Hypothalamus (tissue), 51 donors: ENCODE measurements around the gene MBL2.

Experiments used
- DNase-seq, 51 donors: peaks; one replicate each; lab custom pipeline; 2025; lab: John Stamatoyannopoulos, UW

Gene MBL2

DNA sequence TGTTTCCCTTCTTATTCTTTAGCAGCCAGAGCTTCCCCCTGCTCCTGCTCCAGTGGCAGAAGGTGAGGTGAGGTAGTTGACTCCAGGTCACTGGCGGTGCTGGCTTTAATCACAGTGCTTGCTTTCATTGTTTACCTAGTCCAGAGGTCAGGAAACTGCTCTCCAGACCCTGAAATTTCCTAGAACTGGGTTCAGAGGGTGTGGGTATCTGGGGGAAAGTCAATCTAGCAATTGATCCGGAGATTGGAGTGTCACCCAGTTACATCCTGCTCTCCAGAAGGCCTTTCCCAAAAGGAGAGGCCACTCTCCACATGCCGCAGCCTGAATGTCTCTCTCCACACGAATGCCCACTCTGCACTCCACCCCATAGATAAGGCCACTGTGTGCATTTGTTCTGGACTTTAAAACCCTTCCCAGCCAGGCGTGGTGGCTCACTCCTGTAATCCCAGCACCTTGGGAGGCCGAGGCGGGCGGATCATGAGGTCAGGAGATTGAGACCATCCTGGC, 2.1 kb upstream of the MBL2 start:
- no peak for DNase-seq

DNA sequence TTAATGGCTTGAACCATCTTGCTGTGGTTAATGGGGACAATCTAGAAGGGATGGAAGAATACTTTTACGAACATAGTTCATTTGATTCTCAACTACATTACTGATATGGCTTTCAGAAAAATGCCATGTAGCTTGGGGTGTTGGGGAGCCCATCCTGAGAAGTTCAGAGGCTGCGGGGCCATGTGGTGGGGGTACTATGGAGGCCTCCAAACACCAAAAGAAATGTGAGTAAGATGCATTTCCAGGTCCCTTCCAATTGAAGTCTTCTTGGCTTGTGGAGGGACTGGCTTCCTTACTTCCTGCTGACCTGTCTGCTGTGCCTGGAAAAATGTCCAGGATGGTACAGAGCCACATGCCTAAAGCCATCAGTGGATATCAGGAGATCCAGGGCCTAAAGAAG, 1.6 kb upstream of the MBL2 start:
- no peak for DNase-seq

DNA sequence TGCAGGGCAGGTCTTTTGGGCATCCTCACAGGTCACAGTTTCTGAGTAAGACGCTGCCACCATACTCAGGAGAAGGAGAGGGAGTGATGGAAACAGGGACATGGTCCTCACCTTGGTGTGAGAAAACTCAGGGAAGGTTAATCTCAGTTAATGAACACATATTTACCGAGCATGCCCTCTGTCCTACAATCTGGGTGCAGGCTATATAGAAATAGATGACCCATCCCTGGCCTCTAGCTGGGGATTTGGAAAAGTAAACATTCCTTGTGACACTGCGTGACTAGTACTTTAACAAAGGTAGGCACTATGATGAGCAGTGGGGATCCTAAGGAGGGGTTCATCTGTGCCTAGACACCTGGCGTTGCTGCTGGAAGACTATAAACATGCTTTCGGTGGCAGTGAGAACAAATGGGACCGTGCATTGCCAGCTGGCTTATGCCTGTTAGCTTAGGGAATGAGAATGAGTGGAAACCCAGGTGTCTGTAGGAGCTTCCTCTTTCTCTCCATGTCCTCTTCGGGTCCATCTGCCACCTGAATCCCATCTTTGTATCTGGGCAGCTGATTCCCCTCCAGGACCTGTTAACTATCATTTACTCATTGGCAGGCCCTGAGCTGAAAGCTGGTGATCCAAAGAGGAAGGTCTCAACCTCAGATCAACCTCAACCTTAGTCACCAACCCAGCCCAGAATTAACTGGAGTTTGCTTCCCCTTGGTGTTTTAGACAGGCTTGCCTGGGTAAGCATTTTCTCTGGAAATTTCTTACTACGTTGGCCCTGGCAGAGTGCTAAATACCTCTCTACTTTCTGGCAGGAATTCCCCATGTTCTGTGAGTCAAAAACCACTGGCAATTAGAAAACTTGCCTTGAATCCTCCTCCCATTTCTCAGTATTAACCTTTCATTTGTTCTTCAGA, 794 bp downstream of the MBL2 start:
- DNase-seq: no peak

DNA sequence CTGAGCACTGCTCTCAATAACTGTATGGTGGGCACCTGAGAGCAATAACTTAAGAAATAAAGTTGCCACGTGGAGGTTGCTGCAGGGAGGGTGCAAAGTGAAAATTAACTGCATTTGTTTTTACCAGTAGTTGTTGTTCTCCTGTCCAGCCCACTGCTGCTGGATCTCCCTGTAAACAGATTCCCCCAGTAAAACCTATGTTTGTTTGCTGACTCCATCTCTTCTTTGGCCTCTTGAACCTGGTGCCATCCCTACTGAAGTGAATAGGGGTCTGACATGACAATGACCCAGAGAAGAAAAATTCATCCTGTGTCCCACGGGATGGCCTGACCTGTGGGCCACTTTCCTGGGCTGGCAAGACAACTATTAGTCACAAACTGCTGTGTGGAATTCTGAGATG, 1.7 kb downstream of the MBL2 start:
- DNase-seq: no peak

DNA sequence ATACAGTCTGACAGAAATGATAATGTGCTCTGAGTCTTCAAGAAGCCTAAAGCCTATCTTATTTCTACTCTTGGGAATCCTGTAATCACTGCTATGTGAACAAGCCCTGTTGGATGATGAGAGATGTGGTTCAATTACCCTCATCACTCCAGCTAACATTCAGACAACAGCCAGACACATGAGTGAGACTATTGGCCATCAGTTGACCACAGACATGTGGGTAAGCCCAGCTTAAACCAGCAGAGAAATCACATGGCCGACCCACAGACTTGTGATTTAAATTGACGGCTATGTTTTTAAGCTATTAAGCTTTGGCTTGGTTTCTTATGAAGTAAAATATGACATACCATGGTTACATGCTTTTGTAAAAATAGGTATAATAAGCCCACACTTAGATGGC, 2.6 kb downstream of the MBL2 start:
- DNase-seq: no peak

DNA sequence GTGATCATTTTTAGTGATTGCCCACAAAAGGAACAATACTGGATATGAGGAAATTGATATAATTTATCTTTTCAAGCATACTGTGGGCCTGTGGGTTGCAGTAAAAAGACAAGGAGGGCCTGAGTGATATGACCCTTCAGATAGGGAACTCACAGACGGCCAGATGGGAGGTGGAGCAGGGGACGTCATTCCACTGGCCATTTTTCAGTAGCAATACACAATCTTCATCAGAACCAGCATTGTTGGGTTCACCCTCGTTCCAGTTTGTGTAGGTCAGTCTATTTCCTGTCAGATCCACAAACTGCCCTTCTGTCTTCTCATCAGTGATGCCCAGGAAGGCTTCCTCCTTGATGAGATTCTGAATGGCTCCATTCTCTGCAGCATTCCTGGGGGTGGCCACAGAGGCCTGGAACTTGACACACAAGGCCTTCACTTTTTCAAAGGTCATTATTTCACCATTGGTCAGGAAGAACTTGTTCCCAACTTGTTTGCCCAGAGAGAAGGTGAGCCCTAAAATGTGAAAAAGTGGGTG, 4.5 kb downstream of the MBL2 start:
- no peak for DNase-seq

DNA sequence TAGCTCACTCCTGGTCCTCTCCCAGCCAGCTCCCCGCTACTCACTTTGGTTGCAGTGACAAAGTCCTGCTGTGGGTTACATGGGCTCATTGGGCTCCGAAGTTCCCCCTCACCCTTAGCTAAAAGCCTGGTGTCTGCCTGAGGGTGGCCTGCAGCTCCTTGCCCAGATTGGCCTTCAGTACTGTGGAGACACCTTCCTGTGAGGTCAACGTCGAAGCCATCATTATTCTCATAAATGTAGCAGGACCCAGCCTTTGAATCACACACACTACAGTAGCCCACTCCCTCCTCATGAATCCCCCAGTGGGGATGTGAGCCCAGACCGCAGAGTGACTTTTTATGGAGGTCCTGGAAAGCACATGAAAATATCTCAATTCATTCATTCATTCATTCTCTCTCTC, 10.5 kb downstream of the MBL2 start:
- no peak for DNase-seq

DNA sequence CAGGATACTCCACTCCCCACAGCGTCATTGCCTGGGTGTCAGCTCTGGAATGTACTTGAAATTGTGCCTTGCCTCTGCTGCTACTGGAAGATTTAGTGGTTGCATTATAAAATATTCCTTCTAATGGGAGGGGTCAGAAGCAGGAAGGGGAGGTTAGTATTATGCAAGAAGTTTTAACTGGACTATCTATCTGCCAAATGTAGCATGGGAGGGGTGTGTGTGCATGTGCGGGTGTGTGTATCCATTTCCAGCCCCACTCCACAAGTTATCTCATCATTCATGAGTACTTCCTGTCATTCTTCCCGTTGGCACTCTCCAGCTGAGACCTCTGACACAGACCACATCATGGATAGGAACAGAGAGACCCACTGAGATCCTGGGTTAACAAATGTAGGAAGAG, 13.4 kb downstream of the MBL2 start:
- no peak for DNase-seq

DNA sequence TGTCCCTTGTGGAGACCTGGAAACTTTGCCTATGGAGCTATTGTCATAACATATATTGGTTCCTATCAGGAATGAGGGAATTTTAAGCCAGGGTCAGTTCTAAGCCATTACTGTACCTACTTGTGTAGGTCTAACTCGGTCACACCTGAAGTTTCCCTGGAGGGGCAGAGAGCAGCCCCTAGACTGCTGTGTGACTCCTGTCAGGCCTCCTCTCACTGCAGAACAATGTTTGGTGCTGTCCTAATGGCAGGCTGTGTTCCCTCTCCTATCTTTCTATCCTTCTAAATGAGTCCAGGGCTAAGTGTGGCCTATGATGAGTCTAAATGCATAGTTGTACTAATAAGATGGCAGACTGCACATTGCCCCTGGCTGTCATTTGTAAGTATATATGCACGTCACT, 14.2 kb downstream of the MBL2 start:
- no peak for DNase-seq

DNA sequence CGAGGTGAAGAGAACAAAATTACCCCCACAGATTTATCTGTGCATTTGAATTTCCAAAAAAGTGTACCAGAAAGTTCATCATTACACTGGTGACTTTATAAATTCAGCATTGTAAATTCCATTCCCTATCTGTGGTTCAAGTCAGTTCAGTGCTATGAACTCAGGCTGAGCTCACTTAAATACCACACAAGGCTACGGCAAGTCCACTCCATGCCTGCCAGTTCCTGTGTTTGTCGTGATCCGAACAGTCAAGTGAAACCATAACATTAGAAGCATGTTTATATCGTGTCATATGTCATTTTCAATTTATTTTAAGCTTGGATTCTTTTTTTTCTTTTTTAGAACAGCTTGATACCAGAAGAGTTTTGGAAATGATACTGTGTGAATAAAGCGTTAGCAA, 14.8 kb downstream of the MBL2 start:
- no peak for DNase-seq

DNA sequence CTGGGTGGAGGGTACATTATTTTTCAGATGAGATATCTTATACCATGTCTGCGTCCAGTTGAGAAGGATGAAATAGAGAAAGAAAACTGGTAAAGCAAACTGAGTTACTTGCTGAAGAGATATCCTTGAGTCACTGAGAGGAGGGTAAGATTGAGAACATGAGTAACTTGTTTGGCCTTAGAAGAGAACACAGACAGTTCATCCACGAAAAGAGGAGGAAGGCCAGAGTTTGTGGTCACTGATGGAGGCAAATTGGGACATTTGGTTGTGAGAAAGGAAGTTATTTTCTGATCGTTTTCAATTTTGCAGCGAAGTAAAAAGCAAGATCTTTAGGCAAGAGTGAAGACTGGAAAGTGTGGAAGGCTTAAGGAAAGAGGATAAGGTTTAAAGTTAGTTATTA, 15.6 kb downstream of the MBL2 start:
- DNase-seq: no peak

DNA sequence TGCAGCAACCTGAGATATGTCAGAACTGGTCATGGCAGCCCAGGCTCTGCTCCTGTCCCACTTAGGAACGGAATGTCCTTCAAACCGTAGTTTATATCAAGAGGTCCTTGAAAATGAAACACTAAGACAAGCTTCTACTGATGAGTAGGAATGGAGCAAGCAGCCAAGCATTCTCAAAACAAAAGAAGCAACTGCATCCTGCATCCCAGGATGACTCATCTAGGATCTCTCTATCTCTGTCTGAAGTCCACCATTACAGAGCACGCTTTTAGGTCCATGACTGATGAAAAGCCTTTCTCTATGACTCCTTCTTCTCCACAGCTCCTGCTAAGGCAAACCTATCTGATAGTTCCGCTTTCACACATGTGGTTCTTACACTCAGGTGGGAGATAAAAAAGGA, 16.3 kb downstream of the MBL2 start:
- DNase-seq: no peak

DNA sequence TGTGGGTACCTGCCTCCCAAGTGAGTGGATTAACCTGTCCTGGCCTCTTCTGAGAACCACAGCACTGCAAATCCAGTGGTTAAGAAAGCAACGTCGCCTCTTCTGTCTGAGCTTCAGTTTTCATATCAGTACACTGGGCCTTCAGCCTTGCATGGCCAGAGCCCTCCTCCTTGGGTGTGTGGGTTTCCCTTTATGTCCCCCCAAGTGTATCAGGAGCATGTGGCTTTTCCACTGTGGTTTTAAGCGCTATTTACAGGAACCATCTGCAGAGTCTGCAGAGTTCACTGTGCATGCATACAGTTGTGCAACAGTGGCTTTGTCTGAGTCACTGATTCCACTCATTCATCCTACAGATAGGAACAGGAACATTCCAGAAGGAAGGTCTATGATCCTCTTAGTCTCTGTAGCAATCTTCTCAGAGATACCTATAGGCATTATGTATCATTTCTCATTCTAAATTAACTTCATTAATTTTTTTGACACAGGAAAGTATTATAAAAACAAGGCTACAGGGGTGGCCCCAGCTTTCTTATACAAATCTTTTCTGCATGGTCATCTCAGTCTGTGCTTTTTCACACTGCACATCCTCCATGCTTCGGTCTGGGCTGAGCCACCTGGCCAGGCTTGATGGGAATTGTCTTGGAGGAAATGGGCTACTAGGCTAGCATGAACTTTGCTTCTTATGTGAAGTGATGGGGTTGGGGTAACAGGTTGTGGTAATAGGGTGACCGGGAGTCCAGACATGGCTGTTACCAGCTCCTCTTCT, 17.1 kb downstream of the MBL2 start:
- DNase-seq: peak in 16 of 51 donors; percentile 4 to 35 (median 10)

DNA sequence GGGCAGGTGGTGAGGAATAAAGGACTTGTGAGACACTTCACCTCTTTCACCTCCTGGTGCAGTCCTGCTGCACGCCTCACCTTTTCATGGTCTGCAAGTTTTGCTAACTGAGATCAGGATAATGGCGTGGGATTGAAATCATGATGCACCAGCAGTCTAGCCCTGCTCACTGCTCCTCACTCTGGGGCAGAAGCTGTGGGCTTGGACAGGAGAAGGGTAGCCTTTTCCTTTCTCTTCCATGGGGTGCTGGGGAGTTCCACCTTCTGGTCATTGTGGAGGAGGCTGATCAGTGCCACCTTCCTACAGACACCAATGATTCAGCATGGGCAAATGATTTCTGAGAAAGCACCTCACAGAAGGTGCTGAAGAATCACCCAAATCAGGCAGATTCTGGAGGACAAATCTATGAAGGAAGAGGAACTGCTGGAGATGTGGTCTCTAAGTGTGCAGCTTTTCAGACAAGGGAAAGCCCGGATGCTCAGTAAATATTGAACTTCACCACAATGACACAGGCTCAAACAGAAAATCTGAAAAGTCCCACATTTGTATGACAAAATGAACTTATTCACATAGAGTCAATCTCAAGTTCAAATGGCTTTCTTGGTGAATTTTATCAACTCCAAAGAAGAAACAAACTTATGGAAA, 19.7 kb downstream of the MBL2 start:
- no peak for DNase-seq

DNA sequence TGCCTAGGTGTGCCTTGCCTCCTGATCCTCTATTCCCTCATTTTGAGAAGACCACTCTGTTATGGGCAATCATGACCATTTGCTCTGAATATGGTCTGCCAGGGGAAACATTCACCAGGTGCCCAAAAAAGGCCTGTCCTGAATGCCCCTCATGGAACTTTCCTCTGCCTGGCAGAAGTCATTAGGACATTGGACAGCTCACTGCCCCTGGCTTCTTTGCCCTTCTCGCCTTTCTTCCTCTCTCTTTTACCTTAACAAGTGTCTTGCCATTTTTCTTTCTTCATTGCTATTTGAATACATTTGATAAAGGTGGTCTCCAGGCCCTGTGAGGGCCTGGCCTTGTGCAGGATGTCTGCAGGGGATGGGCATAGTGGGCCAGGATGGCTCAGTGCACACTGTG, 20.3 kb downstream of the MBL2 start:
- DNase-seq: no peak

DNA sequence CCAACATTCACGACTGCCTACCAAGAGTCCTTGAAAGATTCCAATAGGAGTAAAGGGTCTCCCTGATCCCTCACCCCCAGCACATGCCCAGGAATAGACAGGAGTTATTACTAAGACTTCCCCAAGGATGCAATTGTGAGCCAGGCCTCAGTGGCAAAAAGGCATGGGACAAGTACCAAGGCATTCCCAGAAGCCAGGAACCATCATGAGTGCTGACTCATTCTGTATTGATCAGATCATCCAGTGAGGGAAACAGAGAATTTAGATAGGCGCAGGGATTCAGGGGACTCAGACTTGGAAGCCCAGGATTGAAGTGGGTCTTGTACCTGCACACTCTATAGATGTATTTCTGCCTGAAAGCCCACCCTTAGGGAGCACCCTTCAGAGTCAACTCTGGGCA, 21.2 kb downstream of the MBL2 start:
- no peak for DNase-seq

DNA sequence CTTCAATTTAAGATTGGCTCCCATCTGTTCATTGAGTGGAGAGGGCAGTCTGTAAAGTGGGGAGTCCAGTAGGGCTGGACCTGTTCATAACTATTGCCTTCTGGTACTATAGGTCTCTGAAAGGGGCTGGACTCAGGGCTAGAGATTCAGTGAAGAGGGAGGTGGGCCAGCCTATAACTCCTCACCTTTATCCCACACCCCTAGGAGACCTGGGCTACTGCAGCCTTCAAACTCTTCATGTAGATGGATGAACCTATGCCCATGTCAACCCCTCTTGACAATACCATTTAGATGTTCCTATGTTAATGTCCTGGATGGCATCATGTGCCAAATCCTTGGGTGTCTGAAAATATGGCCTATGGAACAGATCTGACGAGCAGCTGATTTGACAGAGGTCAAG, 22.0 kb downstream of the MBL2 start:
- DNase-seq: no peak

DNA sequence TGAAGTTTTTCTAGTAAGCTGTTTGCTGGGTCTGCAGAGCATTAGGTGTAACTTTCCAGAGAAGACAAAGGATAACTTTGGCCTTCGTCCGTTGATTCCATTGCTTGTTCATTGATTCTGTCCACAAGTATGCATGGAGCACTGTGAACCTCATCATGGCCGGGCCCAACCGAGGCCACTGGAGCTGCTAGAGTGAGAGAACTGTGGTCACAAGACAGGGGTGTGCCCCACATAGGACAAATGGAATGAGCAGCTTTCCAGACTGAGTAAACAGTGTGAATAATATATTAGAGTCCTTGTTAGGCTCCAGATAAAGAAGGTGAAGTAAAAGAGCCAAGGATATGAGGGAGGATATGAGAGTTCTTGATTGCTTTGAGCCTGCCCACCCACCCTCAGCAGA, 24.9 kb downstream of the MBL2 start:
- no peak for DNase-seq

DNA sequence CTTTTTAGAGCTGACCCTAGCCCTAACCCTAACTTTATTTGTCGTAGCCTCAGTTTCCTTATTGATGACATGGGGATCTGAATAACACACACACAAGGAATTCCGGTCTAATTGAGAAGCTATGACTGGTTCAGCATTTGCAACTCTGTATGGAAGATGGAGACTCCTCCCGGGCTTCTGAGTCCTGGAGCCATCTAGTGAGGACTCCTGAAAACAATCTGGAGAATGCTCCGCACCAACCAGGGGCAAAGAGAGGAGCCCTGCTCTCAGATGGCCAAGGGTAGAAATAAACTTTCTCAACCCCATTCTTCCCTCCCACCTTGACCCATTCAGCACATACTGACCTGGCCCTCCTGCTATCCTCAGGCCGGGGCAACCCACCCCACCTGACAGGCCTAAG, 26.4 kb downstream of the MBL2 start:
- DNase-seq: no peak

DNA sequence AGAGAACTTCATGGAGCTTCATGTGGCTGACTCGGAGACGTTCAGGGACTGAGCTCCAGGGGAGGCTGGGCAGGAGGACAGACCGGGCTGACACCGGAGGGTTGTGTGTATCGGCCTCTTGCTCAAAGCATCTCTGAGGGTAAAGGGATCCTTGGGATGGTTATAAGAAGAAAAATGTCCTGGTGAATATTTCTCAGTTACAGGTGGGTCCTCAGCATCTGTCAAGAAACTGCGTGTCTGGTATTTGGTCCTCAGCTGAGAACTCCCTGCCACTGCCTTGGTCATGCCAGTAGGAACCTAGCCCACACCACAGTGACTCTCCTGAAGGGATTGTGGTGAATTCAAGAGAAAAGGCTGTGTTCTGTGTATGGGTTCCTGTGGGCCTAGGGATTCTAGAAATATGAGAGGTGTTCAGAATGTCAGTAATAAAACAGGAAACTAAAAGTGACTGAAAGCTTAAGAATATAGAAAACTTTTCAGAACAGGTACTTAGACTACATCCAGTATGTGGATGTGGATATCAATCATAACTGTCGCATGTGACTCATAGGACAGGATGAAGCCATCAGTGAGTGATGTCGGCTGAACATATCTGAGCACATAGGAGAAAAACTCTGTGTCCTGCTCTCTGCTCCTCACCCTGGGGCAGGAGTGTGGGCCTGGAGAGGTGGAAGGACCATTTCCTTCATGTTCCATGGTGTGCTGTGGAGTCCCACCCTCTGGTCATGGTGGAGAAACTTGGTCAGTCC, 28.4 kb downstream of the MBL2 start:
- no peak for DNase-seq
